H9 (cell line): ENCODE measurements around the gene CEMIP. TPM values are rescaled to one million over a fixed set of nuclear protein-coding genes. Genes with fewer than 3 reads are reported as not detected.

ENCODE experiments used
- DNase-seq: peaks from one replicate; pipeline ENCODE4 v3.0.0-alpha.2; 2017
- H2AFZ ChIP-seq: one replicate; pipeline ENCODE4 v1.6.1; 2013; ENCODE audit warnings: mild to moderate bottlenecking, low read length, control low read depth, moderate library complexity
- H2AK5ac ChIP-seq: 2 replicates; pipeline ENCODE4 v1.6.1; 2013; ENCODE audit warnings: low read length, control low read depth, mixed read lengths; ENCODE audit not compliant: insufficient read length
- H2BK120ac ChIP-seq: one replicate; pipeline ENCODE4 v1.6.1; 2013; ENCODE audit warnings: low read depth, mild to moderate bottlenecking, low read length, control low read depth, inconsistent platforms; ENCODE audit not compliant: poor library complexity, severe bottlenecking
- H2BK12ac ChIP-seq: 2 replicates; pipeline ENCODE4 v1.6.1; 2013; ENCODE audit warnings: low read length, control low read depth, mixed read lengths, low read depth; ENCODE audit not compliant: insufficient read length
- H2BK15ac ChIP-seq: 2 replicates; pipeline ENCODE4 v1.6.1; 2013; ENCODE audit warnings: low read depth, low read length, control low read depth
- H2BK20ac ChIP-seq: one replicate; pipeline ENCODE4 v1.6.1; 2013; ENCODE audit warnings: low read depth, mild to moderate bottlenecking, low read length, control low read depth, inconsistent platforms; ENCODE audit not compliant: poor library complexity, severe bottlenecking
- H2BK5ac ChIP-seq: 2 replicates; pipeline ENCODE4 v1.6.1; 2013; ENCODE audit warnings: low read length, control low read depth, mixed read lengths; ENCODE audit not compliant: insufficient read length
- H3K14ac ChIP-seq: 2 replicates; pipeline ENCODE4 v1.6.1; 2013; ENCODE audit warnings: low read length, control low read depth; ENCODE audit not compliant: insufficient read depth
- H3K18ac ChIP-seq: 2 replicates; pipeline ENCODE4 v1.6.1; 2013; ENCODE audit warnings: low read depth, mild to moderate bottlenecking, mixed read lengths, low read length, control low read depth; ENCODE audit not compliant: insufficient read length
- H3K23ac ChIP-seq: 2 replicates; pipeline ENCODE4 v1.6.1; 2013; ENCODE audit warnings: low read length, control low read depth, mixed read lengths, low read depth; ENCODE audit not compliant: insufficient read length
- H3K23me2 ChIP-seq: 2 replicates; pipeline ENCODE4 v1.6.1; 2013; ENCODE audit warnings: low read depth, mild to moderate bottlenecking, mixed read lengths, low read length, control low read depth; ENCODE audit not compliant: insufficient read length, poor library complexity, severe bottlenecking
- H3K27ac ChIP-seq: 2 replicates; pipeline ENCODE4 v1.5.1; 2013; ENCODE audit warnings: low read length, control low read depth, mixed read lengths, low read depth; ENCODE audit not compliant: insufficient read length
- H3K27me3 ChIP-seq: 2 replicates; pipeline ENCODE4 v1.6.1; 2013; ENCODE audit warnings: low read length, control low read depth, inconsistent platforms; ENCODE audit not compliant: insufficient read depth
- H3K4ac ChIP-seq: 2 replicates; pipeline ENCODE4 v1.6.1; 2013; ENCODE audit warnings: low read depth, mild to moderate bottlenecking, control low read depth, inconsistent platforms, low read length, moderate library complexity
- H3K4me1 ChIP-seq: 2 replicates; pipeline ENCODE4 v1.6.1; 2013; ENCODE audit warnings: low read length, control low read depth, inconsistent platforms; ENCODE audit not compliant: insufficient read depth
- H3K4me2 ChIP-seq: 2 replicates; pipeline ENCODE4 v1.6.1; 2013; ENCODE audit warnings: low read length, control low read depth, mixed read lengths; ENCODE audit not compliant: insufficient read length, insufficient read depth
- H3K56ac ChIP-seq: 2 replicates; pipeline ENCODE4 v1.6.1; 2013; ENCODE audit warnings: low read depth, mild to moderate bottlenecking, mixed read lengths, low read length, control low read depth; ENCODE audit not compliant: insufficient read length
- H3K79me1 ChIP-seq: 2 replicates; pipeline ENCODE4 v1.6.1; 2013; ENCODE audit warnings: low read depth, mild to moderate bottlenecking, moderate library complexity, low read length, control low read depth, inconsistent platforms; ENCODE audit not compliant: insufficient read depth, poor library complexity, severe bottlenecking
- H3K79me2 ChIP-seq: 2 replicates; pipeline ENCODE4 v1.6.1; 2013; ENCODE audit warnings: low read length, control low read depth, inconsistent platforms; ENCODE audit not compliant: insufficient read depth
- H3K9ac ChIP-seq: 2 replicates; pipeline ENCODE4 v1.6.1; 2013; ENCODE audit warnings: low read length, control low read depth, mixed read lengths; ENCODE audit not compliant: insufficient read length; ENCODE audit errors: extremely low read depth
- H3K9me3 ChIP-seq: one replicate; pipeline ENCODE4 v1.6.1; 2013; ENCODE audit warnings: low read depth, low read length, inconsistent platforms; ENCODE audit not compliant: control insufficient read depth
- H3T11ph ChIP-seq: one replicate; pipeline ENCODE4 v1.6.1; 2013; ENCODE audit warnings: mild to moderate bottlenecking, low read length, control low read depth, inconsistent platforms
- H4K20me1 ChIP-seq: one replicate; pipeline ENCODE4 v1.6.1; 2013; ENCODE audit not compliant: control insufficient read depth, insufficient read length, insufficient read depth
- H4K5ac ChIP-seq: 2 replicates; pipeline ENCODE4 v1.6.1; 2013; ENCODE audit warnings: low read depth, mild to moderate bottlenecking, mixed read lengths, low read length, control low read depth; ENCODE audit not compliant: insufficient read length
- H4K8ac ChIP-seq: replicated peaks from 2 replicates; pipeline ENCODE4 v1.6.1; 2013; ENCODE audit warnings: low read length, control low read depth, mixed read lengths, low read depth; ENCODE audit not compliant: insufficient read length
- H4K91ac ChIP-seq: 2 replicates; pipeline ENCODE4 v1.6.1; 2013; ENCODE audit warnings: low read depth, mild to moderate bottlenecking, moderate library complexity, mixed read lengths, low read length, control low read depth; ENCODE audit not compliant: insufficient read length
- H3K27ac Mint-ChIP-seq, 3 experiments: 2 replicates in 2 of 3; 3 replicates in 1 of 3; pipeline ENCODE4 v1.8.0; 2020 to 2021; ENCODE audit warnings: mixed read lengths in 3 of 3, mild to moderate bottlenecking in 1 of 3, moderate library complexity in 1 of 3
- H3K27me3 Mint-ChIP-seq: 2 replicates; pipeline ENCODE4 v1.8.0; 2021; ENCODE audit warnings: low read depth, mild to moderate bottlenecking, moderate library complexity, mixed read lengths
- H3K36me3 Mint-ChIP-seq, 3 experiments: 2 replicates in 2 of 3; 3 replicates in 1 of 3; pipeline ENCODE4 v1.8.0; 2020 to 2021; ENCODE audit warnings: low read depth in 3 of 3, mixed read lengths in 3 of 3; ENCODE audit not compliant: insufficient read depth in 1 of 3
- H3K4me1 Mint-ChIP-seq, 2 experiments: 2 replicates each; pipeline ENCODE4 v1.8.0; 2020; ENCODE audit warnings: mixed read lengths in 2 of 2
- H3K4me3 Mint-ChIP-seq, 2 experiments: 2 replicates in 1 of 2; 3 replicates in 1 of 2; pipeline ENCODE4 v1.8.0; 2020 to 2021; ENCODE audit warnings: mild to moderate bottlenecking in 2 of 2, mixed read lengths in 2 of 2, moderate library complexity in 1 of 2
- H3K9me3 Mint-ChIP-seq, 2 experiments: 2 replicates in 1 of 2; 3 replicates in 1 of 2; pipeline ENCODE4 v1.8.0; 2020; ENCODE audit warnings: mild to moderate bottlenecking in 2 of 2, mixed read lengths in 2 of 2, moderate library complexity in 1 of 2
- WGBS: extraction: QIAGEN DNeasy Blood & Tissue Kit; methylation state at CpG from one replicate; pipeline ENCODE4 v1.1.7; 2013; ENCODE audit warnings: missing lambda C conversion rate, low lambda C conversion rate, mixed read lengths; ENCODE audit not compliant: insufficient read length; ENCODE audit errors: extremely low coverage; 5-methylcytosine and 5-hydroxymethylcytosine counted together
- total RNA-seq: library from RNA; stranded (reverse); gene quantifications from 2 replicates; pipeline ENCODE4 v1.2.1, GENCODE V29; 2021
- TF ChIP-seq, protein P1 (sequence below): fragments of 200-600 bp; sonication (generic); conservative IDR thresholded peaks from 3 replicates; pipeline ENCODE4 v1.8.0; 2021; ENCODE audit warnings: antibody characterized with exemption, mild to moderate bottlenecking

Gene CEMIP
- total RNA-seq, 1 experiment from 2014 or later = 0.09 TPM

GRCh38 chr15:80979538-80980200, 200.5 kb downstream of the CEMIP start:
- Mint-ChIP-seq H3K4me1 (peaks cover 14 to 19% of the 10 kb centered on the region in 2 experiments), H3K27ac (no peak overlapping the region), H3K4me3 (no peak overlapping the region), H3K27me3 (no peaks in the 10 kb centered on the region), H3K36me3 (peaks cover 22 to 53% (median 43%) of the 10 kb centered on the region in 3 experiments; a peak in 6 of 7 replicates), H3K9me3 (no peaks in the 10 kb centered on the region)
- H3K79me1 ChIP-seq = peaks cover 15% of the 10 kb centered on the region
- H4K8ac ChIP-seq = no peak overlapping the region
- no peaks in the 10 kb centered on the region for H3K9me3 ChIP-seq
- H2AK5ac ChIP-seq = no peak overlapping the region
- H3K18ac ChIP-seq = no peak overlapping the region
- no peak overlapping the region for H3K27ac ChIP-seq
- no peak overlapping the region for H2AFZ ChIP-seq
- H3K9ac ChIP-seq = no peak overlapping the region
- H2BK15ac ChIP-seq = no peak overlapping the region
- no peak overlapping the region for H3K23ac ChIP-seq
- H2BK5ac ChIP-seq = no peak overlapping the region
- no peaks in the 10 kb centered on the region for H3K4me1 ChIP-seq
- H4K91ac ChIP-seq = no peak overlapping the region
- peaks cover 12% of the 10 kb centered on the region; the same call in 1 of the 2 replicates for H3K79me2 ChIP-seq
- DNase-seq = no peak
- H2BK12ac ChIP-seq = no peak overlapping the region
- no peaks in the 10 kb centered on the region for H3K27me3 ChIP-seq
- WGBS = no CpG with 5 or more reads among the region's 8 CpGs
- H4K20me1 ChIP-seq = no peaks in the 10 kb centered on the region
- no peak overlapping the region for H3K4me2 ChIP-seq
- no peak overlapping the region for H2BK20ac ChIP-seq
- TF ChIP-seq, protein P1, sequence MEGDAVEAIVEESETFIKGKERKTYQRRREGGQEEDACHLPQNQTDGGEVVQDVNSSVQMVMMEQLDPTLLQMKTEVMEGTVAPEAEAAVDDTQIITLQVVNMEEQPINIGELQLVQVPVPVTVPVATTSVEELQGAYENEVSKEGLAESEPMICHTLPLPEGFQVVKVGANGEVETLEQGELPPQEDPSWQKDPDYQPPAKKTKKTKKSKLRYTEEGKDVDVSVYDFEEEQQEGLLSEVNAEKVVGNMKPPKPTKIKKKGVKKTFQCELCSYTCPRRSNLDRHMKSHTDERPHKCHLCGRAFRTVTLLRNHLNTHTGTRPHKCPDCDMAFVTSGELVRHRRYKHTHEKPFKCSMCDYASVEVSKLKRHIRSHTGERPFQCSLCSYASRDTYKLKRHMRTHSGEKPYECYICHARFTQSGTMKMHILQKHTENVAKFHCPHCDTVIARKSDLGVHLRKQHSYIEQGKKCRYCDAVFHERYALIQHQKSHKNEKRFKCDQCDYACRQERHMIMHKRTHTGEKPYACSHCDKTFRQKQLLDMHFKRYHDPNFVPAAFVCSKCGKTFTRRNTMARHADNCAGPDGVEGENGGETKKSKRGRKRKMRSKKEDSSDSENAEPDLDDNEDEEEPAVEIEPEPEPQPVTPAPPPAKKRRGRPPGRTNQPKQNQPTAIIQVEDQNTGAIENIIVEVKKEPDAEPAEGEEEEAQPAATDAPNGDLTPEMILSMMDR = no peak
- no peak overlapping the region for H4K5ac ChIP-seq
- no peak overlapping the region for H3T11ph ChIP-seq
- H3K23me2 ChIP-seq = no peaks in the 10 kb centered on the region
- no peak overlapping the region for H2BK120ac ChIP-seq
- H3K14ac ChIP-seq = no peak overlapping the region
- H3K4ac ChIP-seq = no peak overlapping the region
- H3K56ac ChIP-seq = no peak overlapping the region
